ENCODE results near the gene KNOP1.

The KNOP1 gene

GRCh38 chr16:19707569-19708295 lies 10.3 kb downstream of the KNOP1 start:
- TF ChIP-seq CTCF (conservative IDR thresholded peaks at IDR 0.05; ENCODE audit: low read depth, low read length): no peak
- no peak overlapping the region for H3K4me3 ChIP-seq (ENCODE audit: low read depth, low read length)

DNA sequence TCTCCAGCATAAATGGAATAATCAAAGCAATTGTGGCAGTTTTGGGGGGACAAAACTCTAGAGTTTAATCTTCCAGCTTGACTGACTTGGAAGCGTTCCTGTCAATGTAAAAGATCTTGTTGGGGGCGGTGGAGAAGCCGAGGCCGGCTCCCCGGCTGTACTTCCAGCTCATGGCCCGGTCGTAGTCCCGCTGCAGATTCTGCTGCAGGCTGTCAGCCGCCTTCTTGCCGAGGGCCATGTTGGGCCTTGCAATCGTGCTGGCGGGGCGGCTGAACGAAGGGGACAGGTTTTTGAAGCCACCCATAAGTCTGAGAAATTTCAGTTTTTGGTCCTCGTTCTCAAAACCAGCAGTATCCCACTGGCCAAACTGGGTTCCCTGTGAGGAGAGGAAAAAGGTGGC lies 11.2 kb downstream of the KNOP1 start:
- no peak for TF ChIP-seq CTCF (conservative IDR thresholded peaks at IDR 0.05; ENCODE audit: low read depth, low read length)
- no peak overlapping the region for H3K4me3 ChIP-seq (ENCODE audit: low read depth, low read length)
- DNase-seq (ENCODE audit: low read depth): no peak

More at GRCh38 chr16:19707569-19708295, 10.3 kb downstream of the KNOP1 start:
- DNase-seq (ENCODE audit: low read depth): no peak

GRCh38 chr16:19705843-19706242 lies 12.2 kb downstream of the KNOP1 start:
- TF ChIP-seq CTCF (conservative IDR thresholded peaks at IDR 0.05; ENCODE audit: low read depth, low read length): no peak
- no peak for DNase-seq (ENCODE audit: low read depth)
- H3K4me3 ChIP-seq (ENCODE audit: low read depth, low read length): no peak overlapping the region

GRCh38 chr16:19705146-19705501 lies 12.9 kb downstream of the KNOP1 start:
- TF ChIP-seq CTCF (conservative IDR thresholded peaks at IDR 0.05; ENCODE audit: low read depth, low read length): no peak
- no peak overlapping the region for H3K4me3 ChIP-seq (ENCODE audit: low read depth, low read length)
- DNase-seq (ENCODE audit: low read depth): no peak

DNA sequence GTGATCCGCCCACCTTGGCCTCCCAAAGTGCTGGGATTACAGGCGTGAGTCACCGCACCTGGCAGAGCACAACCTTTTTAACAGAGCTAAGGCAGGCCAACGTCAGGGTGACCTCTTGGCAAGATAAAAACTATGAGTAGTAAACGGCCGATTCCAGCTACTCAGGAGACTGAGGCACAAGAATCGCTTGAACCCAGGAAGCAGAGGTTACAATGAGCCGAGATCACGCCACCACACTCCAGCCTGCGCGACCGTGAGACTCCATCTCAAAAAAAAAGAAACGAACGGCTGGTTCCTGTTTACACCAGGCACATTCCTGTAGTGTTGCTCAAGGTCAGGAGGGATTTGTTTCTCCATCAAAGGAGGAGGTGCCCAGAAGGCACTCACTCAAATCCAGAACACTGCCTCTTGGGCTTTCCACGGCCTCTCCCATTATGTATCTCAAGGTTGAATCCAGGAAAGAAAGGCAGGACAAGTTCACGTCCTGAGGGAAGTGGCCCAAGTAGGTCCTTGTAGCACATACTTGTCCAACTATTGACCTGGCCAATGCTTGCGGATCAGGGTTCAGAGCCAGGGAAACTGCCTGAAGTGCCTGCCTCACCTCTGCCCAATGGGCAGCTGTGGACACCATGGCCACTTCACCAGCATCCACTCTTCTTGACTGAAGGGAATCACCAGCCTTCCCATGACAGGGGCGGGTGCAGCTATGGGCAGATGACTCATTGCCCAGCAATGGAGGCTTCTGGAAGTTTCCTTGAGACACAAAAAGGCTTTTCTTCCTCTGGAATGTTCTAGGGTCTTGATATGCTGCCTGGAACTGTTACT lies 13.5 kb downstream of the KNOP1 start:
- no peak for TF ChIP-seq CTCF (conservative IDR thresholded peaks at IDR 0.05; ENCODE audit: low read depth, low read length)
- H3K4me3 ChIP-seq (ENCODE audit: low read depth, low read length): no peak overlapping the region
- peak; percentile 94 for DNase-seq (ENCODE audit: low read depth)

- no peak for DNase-seq (ENCODE audit: low read depth)
- H3K4me3 ChIP-seq (ENCODE audit: low read depth, low read length): no peak overlapping the region
- no peak for TF ChIP-seq CTCF (conservative IDR thresholded peaks at IDR 0.05; ENCODE audit: low read depth, low read length)
These were observed 14.7 kb downstream of the KNOP1 start for GRCh38 chr16:19703172-19703889.
